AG04450 (cell line): ENCODE results near the gene AKT2. TPM values are rescaled to one million over a fixed set of nuclear protein-coding genes. Genes with fewer than 3 reads are reported as not detected.

Experiments
- CTCF ChIA-PET: fragments of 300-600, 350-600 bp; formaldehyde crosslinking; extraction: SDS; loops from one replicate; lab custom pipeline; 2022; ENCODE audit warnings: antibody characterized with exemption, inconsistent platforms; lab: Charles Lee
- POLR2A ChIA-PET: fragments of 350-600 bp; formaldehyde crosslinking; extraction: SDS; loops from one replicate; lab custom pipeline; 2021; ENCODE audit warnings: antibody characterized with exemption, inconsistent platforms; lab: Yijun Ruan, JAX
- DNase-seq: peaks from one replicate; pipeline ENCODE4 v3.0.0-alpha.2; 2011; ENCODE audit warnings: low read depth, low spot score
- H3K27ac ChIP-seq: one replicate; pipeline ENCODE4 v1.5.1; 2012; ENCODE audit warnings: low read depth, low read length, control low read depth
- H3K27me3 ChIP-seq: one replicate; pipeline ENCODE4 v1.6.0; 2012; ENCODE audit warnings: low read length; ENCODE audit not compliant: control insufficient read depth, insufficient read depth
- H3K4me3 ChIP-seq: 2 replicates; pipeline ENCODE4 v1.5.1; 2011; ENCODE audit warnings: mild to moderate bottlenecking, low read depth, low read length, control low read depth
- H3K9me3 ChIP-seq: 2 replicates; pipeline ENCODE4 v1.5.1; 2012; ENCODE audit warnings: low read length; ENCODE audit not compliant: control insufficient read depth, insufficient read depth
- polyA plus RNA-seq: library from polyadenylated mRNA; depleted of rRNA; stranded (reverse); fragments of >200 nt; gene quantifications from 2 replicates; pipeline ENCODE4 v1.2.3, GENCODE V29; 2011
- TF ChIP-seq, protein P1 (sequence below): IDR thresholded peaks from 2 replicates; pipeline ENCODE4 v1.5.1; 2011; ENCODE audit warnings: low read depth, low read length, control low read depth, inconsistent platforms

The AKT2 gene
- polyA plus RNA-seq, 1 experiment, result 99.8 TPM

DNA sequence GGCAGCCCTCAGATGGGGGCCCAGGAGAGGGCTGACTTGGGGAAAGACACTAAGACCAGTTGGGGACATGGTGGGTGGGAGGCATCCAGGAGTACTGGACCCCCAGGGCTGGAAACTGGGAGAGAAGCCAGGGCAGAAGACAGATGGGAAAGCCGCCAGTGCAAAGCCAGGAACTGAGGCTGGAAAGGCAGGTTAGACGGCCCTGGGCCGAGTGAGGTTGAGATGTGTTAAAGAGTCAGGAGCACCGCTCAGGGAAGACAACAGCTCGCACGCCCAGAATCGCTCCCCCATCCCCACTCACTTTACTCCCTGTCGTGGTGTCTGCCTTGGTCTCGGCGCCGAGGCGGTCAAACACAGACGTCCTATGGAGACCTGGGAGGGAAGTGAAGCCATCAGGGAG lies 38.6 kb upstream of the AKT2 start:
- no peaks in the 10 kb centered on the region for H3K27me3 ChIP-seq
- TF ChIP-seq, protein P1, sequence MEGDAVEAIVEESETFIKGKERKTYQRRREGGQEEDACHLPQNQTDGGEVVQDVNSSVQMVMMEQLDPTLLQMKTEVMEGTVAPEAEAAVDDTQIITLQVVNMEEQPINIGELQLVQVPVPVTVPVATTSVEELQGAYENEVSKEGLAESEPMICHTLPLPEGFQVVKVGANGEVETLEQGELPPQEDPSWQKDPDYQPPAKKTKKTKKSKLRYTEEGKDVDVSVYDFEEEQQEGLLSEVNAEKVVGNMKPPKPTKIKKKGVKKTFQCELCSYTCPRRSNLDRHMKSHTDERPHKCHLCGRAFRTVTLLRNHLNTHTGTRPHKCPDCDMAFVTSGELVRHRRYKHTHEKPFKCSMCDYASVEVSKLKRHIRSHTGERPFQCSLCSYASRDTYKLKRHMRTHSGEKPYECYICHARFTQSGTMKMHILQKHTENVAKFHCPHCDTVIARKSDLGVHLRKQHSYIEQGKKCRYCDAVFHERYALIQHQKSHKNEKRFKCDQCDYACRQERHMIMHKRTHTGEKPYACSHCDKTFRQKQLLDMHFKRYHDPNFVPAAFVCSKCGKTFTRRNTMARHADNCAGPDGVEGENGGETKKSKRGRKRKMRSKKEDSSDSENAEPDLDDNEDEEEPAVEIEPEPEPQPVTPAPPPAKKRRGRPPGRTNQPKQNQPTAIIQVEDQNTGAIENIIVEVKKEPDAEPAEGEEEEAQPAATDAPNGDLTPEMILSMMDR, result no peak
- no peak overlapping the region for H3K4me3 ChIP-seq
- no peak for DNase-seq
- CTCF ChIA-PET, result no interaction called here
- no peak overlapping the region for H3K27ac ChIP-seq
- POLR2A ChIA-PET, result no interaction called here
- no peaks in the 10 kb centered on the region for H3K9me3 ChIP-seq

DNA sequence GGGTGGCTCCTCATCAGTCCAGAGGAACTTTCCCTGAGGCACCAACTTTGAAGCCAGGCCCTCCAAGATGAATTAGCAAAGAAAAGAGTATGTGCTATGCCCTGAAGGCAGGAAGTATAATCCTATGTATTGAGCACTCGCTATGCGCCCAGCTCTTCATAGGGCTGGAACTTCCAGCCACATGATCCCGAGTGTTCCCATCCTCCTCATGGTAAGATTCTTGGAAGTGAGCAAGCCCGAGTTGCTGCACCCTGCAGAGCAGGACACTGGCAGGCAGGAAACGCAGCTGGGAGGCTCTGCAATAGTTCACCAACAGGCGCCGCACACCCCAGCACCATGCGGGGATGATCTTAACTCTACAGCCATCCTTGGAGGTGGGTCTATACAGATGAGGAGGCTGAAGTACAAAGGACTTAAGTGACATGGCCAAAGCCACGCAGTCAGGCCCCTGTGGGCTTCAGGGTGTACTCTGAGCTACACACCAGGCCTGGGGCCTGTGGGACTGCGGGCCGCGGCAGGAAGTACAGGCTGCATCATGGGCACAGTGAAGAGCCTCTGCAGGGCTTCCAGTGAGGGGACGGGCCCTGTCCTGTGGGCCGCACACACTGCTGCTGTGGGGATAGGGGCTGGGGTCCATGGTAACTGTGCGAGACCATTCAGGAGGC lies 37.9 kb upstream of the AKT2 start:
- no peak for DNase-seq
- no peaks in the 10 kb centered on the region for H3K9me3 ChIP-seq
- H3K4me3 ChIP-seq, result no peak overlapping the region
- ChIA-PET POLR2A (no interaction called here), CTCF (interaction anchor here (0.6 kb wide), 1 partner anchor 226 kb away, joined by 9 read pairs; no protein-coding TSS in a partner anchor)
- TF ChIP-seq, protein P1, result no peak
- no peaks in the 10 kb centered on the region for H3K27me3 ChIP-seq
- no peak overlapping the region for H3K27ac ChIP-seq

DNA sequence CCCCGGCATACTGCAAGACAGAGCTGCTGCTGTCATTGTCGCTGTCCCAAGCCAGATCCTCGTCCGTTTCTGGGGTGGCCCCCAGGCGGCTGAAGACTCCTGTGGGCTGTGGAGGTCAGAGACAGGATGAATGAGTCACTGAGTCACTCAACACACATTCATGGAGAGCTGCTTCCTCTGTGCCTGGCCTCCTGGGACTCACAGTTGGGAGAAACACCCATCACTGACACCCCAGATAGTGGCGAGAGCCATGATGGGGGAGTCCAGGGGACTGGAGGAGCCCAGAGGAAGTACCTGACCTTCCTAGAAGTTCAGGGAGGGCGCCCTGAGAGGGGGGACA lies 37.1 kb upstream of the AKT2 start:
- Histone ChIP-seq H3K9me3 (no peaks in the 10 kb centered on the region), H3K4me3 (no peak overlapping the region), H3K27me3 (no peaks in the 10 kb centered on the region), H3K27ac (no peak overlapping the region)
- DNase-seq, result no peak
- TF ChIP-seq, protein P1, result no peak
- ChIA-PET CTCF (interaction anchor here (1.4 kb wide), 1 partner anchor 17 kb away, joined by 4 read pairs; no protein-coding TSS in a partner anchor), POLR2A (no interaction called here)

DNA sequence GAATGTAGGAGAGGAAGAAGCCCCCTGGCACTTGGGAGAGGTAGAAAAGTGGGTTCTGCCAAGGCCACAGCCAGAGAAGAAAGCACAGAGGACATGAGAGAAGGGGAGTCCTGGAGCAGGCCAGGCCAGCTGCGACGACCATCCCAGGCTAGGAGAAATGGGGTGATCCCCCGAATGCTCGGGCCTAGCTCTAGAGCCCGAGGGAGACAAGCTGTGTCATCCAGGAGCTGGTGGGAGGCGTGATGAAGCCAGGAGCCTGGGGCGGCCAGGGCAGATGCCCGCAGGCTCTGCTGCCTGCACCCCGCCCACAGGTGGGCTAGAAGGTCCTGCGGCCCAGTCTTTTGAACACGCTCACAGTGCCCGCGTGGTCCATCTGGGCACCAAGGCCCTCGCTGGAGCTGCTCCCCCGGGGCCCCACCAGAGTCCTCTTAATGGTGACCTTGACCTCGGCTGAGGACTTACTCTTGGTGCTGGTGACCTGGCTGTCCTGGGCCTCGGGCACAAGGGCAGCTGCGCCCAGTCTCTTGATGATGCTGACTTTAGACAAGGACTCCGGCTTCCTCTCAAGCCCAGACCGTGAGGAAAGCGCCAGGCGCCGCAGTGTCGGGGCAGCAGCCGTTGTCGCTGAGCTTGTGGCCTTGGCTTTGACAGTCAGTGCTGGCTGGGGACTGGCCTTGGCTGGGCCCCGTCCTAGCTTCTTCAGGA lies 36.6 kb upstream of the AKT2 start:
- Histone ChIP-seq H3K27ac (no peak overlapping the region), H3K9me3 (no peaks in the 10 kb centered on the region), H3K27me3 (no peaks in the 10 kb centered on the region), H3K4me3 (no peak overlapping the region)
- POLR2A ChIA-PET, result no interaction called here
- no peak for DNase-seq
- TF ChIP-seq, protein P1, result no peak
- CTCF ChIA-PET, result interaction anchor here (1.4 kb wide), 1 partner anchor 16 kb away, joined by 4 read pairs; no protein-coding TSS in a partner anchor

DNA sequence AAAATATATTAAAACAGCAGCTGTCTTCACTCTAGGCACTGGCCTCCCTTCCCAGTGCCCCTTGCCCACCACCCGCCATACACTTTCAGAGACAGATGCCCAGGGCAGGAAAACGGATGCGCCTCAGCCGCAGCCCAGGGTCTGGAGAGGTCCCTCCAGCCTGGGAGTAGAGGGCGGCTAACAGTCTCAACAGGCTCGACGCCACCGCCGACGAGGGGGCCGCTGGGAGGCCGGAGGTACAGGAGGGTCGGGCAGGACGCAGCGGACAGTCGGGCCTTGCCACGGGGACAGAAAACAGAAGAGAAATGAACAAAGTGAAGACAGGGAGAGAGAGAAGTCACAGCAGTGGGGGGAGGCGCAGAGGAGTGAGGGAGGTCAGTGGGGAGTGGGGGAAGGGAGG lies 35.9 kb upstream of the AKT2 start:
- no peak overlapping the region for H3K4me3 ChIP-seq
- no peaks in the 10 kb centered on the region for H3K9me3 ChIP-seq
- no peak overlapping the region for H3K27ac ChIP-seq
- POLR2A ChIA-PET, result no interaction called here
- no peak for DNase-seq
- TF ChIP-seq, protein P1, result no peak
- CTCF ChIA-PET, result interaction anchor here (1.4 kb wide), 1 partner anchor 16 kb away, joined by 4 read pairs; no protein-coding TSS in a partner anchor
- H3K27me3 ChIP-seq, result no peaks in the 10 kb centered on the region
